Activated T-cell treated with anti-CD3 and anti-CD28 coated beads for 4 hours (primary cell): ENCODE measurements around the gene MDFIC2.

ENCODE experiments used
- DNase-seq: peaks from one replicate; pipeline ENCODE4 v3.0.0-alpha.2; 2020

MDFIC2 gene

DNA sequence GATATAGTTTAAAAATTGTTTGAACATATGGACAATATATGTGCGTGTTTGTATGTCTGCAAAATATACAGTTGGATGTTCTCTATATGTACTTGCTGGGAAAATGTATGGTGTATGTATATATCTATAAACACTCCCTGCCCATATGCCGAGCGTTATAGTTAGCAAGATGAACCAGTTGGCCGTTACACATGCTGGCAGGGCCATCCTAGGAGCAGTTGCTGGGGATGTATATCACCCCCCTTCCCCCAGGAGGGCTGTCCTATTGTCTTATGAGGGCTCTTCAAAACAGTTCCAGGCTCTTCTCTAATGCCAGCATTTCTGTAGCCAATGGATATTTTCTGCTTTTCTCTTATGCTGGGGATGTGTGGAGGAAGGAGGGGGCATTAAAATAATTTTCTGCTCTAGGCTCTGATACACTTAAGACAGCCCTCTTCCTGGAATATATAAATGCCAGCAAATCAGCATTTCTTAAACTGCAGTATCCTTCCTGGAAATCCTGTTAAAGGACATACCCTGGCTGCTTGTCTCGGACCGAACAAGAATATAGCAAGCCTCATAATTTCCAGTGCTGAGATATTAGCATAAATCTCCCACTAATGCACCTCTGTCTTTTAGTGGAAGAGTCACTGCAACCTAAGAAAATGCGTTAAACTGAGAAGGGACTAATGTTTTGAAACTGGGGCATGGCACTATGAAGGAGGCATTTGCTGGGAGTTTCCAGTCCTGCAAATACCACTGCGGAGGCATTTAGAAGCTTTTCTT lies 134.4 kb downstream of the MDFIC2 start:
- DNase-seq, result no peak

DNA sequence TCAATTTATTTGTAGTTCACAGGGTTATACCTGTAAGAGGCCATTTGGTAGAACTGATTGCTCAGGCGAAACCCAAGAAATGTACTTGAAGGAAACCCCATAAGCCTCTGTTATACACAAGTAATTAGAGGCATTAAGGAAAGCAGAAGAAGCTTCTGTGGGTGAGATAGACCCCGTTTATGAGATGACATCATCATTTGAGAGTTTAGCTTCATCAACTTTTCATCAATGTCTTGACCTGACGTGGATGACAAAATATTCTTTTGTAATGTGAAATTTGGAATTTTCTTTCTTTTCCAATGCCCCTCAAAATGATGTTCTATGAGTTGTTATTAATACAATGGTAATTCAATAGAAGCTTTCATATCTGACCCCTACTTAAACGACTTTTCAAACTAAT lies 136.2 kb downstream of the MDFIC2 start:
- no peak for DNase-seq

DNA sequence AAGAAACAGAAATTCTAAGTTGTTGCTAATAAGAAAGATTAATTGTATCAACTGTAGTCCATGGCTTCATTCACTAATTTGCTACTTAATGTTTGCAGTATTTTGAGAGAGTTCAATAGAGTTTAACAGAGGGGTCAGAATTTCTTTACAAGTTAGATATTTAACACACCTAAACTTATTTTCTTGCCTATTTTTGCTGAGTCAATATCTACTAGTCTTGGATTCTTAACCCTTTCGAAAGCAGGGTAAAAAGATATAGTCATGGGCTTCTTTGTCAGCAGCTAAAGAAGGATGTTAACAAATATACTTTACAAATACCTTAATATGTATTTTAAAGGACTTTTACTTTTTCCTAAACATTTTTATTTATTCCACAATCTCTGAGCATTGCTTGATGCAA lies 155.6 kb downstream of the MDFIC2 start:
- no peak for DNase-seq

DNA sequence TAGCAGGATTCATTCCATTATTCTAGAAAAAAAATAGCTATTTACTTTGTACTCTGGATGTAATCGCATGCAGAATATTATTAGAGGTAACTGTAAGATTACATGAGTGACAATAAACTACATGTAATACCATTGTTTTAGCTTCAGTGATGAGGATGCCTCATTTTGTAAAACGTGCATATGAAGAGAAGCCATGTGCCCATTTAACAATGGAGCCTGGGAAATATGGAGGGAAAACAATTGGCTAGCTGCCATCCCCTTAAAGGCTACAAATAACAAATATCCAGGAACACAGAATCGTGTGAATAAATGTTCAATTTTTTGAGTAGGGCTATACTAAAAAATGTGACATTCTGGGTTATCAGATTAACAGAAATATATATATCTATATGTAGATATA lies 161.8 kb downstream of the MDFIC2 start:
- no peak for DNase-seq

DNA sequence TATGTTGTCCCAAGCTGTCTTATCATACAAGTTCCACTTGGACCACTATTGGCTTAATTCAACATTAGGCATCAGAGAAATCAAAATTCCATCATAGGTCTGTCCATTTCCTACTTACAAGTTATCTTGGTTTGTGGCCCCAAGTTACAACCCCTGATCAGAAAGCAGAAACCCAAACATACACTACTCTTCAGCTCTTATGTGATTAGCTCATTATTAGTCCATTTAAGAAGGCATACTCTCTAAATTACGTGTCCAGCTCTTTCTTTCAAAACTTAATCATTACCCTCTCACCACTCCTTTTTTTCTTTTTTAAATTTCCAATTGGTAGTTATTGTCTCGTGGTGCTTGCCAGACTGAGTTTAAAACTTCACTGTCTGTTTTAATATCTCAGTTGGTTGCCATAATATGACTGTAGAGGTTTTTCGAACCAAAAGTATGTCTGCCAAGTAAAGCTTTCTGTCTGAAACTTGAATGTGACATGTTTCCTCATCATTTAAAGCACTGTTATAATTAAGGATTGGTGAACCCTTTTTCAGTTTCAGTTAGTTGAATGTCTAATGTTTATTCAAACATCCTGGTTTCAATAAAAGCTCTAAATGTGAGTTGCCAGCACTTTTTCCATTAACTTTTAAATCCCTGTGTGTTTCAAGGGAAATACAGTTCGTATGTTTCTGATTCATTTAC lies 162.6 kb downstream of the MDFIC2 start:
- no peak for DNase-seq
